ENCODE results near the gene ADGRG3. TPM values are rescaled to one million over a fixed set of nuclear protein-coding genes. Genes with fewer than 3 reads are reported as not detected.

ADGRG3 gene
- total and polyA plus RNA-seq, 2 experiments from 2014 or later = not detected

GRCh38 chr16:57669476-57670162, 1.5 kb downstream of the ADGRG3 start:
- Histone ChIP-seq H3K27me3 (ENCODE audit: insufficient read depth) (no peaks in the 10 kb centered on the region), H3K79me2 (replicated peaks; ENCODE audit: insufficient read depth) (no peaks in the 10 kb centered on the region), H3K4me3 (no peak overlapping the region), H3F3A (replicated peaks; ENCODE audit: low read depth) (no peaks in the 10 kb centered on the region), H3K36me3 (ENCODE audit: insufficient read depth) (no peaks in the 10 kb centered on the region), H4K20me1 (replicated peaks; ENCODE audit: insufficient read depth) (no peaks in the 10 kb centered on the region), H3K4me2 (no peak overlapping the region), H3K9me2 (ENCODE audit: insufficient read depth) (no peaks in the 10 kb centered on the region), H2AFZ (no peak overlapping the region), H3K4me1 (ENCODE audit: insufficient read depth) (no peaks in the 10 kb centered on the region), H3K27ac (ENCODE audit: low read depth) (no peak overlapping the region)
- no peaks in the 10 kb centered on the region; the same call in 1 of the 3 replicates for H3K9me3 Mint-ChIP-seq
- H3K27me3 Mint-ChIP-seq (ENCODE audit: insufficient read depth, low read depth, poor library complexity) = peaks cover 9% of the 10 kb centered on the region
- H3K4me1 Mint-ChIP-seq = peaks cover 4% of the 10 kb centered on the region; the same call in 2 of the 3 replicates
- DNase-seq (ENCODE audit: low spot score) (no peak), ATAC-seq (no peak)
- H3K4me3 Mint-ChIP-seq = no peak overlapping the region
- no peaks in the 10 kb centered on the region for H3K36me3 Mint-ChIP-seq (ENCODE audit: low read depth)
- no peak for TF ChIP-seq CTCF (conservative IDR thresholded peaks at IDR 0.05; ENCODE audit: low read depth in 2 of 2)
- TF ChIP-seq EZH2phosphoT487 (IDR thresholded peaks at IDR 0.05; ENCODE audit: unreplicated experiment) = no peak
- no peak for TF ChIP-seq CREB1 (CRISPR knock-in tag; IDR thresholded peaks at IDR 0.05; ENCODE audit: low read depth)
- TF ChIP-seq JUNB (IDR thresholded peaks at IDR 0.05; ENCODE audit: unreplicated experiment) = no peak
- no peak for TF ChIP-seq ZNF462 (CRISPR knock-in tag; IDR thresholded peaks at IDR 0.05)
- TF ChIP-seq REST (IDR thresholded peaks at IDR 0.05; ENCODE audit: unreplicated experiment) = no peak
- TF ChIP-seq ZNF331 (CRISPR knock-in tag; IDR thresholded peaks at IDR 0.05; ENCODE audit: low read depth) = no peak
- TF ChIP-seq EZH2 (IDR thresholded peaks at IDR 0.05; ENCODE audit: low read depth, unreplicated experiment) = no peak
- no peak overlapping the region for H3K27ac Mint-ChIP-seq

Data from GM23338 (cell line).